K562 (cell line): ENCODE data around the gene SNX33.
"Not testable (repeated sequence)": the region's sequence is repeated elsewhere in the genome, so short reads cannot be mapped to it uniquely, and the experiment has no call there.

Experiments used
- CTCF ChIP-seq, 3 experiments: IDR thresholded peaks in 2 of 3; conservative IDR thresholded peaks in 1 of 3; 2 replicates each; pipeline ENCODE4 v1.5.1; 2011 to 2012; ENCODE audit warnings: low read length in 3 of 3, mild to moderate bottlenecking in 3 of 3, control low read depth in 2 of 3, improper control_type of control experiment in 1 of 3, inconsistent platforms in 1 of 3, low read depth in 1 of 3, mixed read lengths in 1 of 3, moderate library complexity in 1 of 3; ENCODE audit not compliant: insufficient read depth in 2 of 3
- NR2C2 ChIP-seq, 2 experiments: fragments of 200-800 bp in 1 of 2; sonication (Bioruptor generic) in 1 of 2; sonication (generic) in 1 of 2; formaldehyde crosslinking in 1 of 2; IDR thresholded peaks; 2 replicates each; pipeline versions ENCODE4 v1.6.1 to v1.8.0; 2016 to 2022; ENCODE audit warnings: mild to moderate bottlenecking in 1 of 2, missing compliant biosample characterization in 1 of 2, missing genetic modification characterization in 1 of 2, missing genetic modification reagents in 1 of 2
- SMAD1 ChIP-seq: fragments of 150-350 bp; IDR thresholded peaks from 2 replicates; pipeline ENCODE4 v1.6.1; 2014; ENCODE audit warnings: low read length, low read depth; ENCODE audit not compliant: partially characterized antibody
- ZNF274 ChIP-seq: IDR thresholded peaks from 2 replicates; pipeline ENCODE4 v1.6.1; 2011; ENCODE audit warnings: low read depth, mild to moderate bottlenecking, low read length, moderate library complexity, borderline replicate concordance

GRCh38 chr15:75692311-75692710, 44.6 kb downstream of the SNX33 start:
- not testable (repeated sequence) for TF ChIP-seq SMAD1; CTCF (IDR thresholded peaks at IDR 0.05 in 2 of 3, conservative IDR thresholded peaks at IDR 0.05 in 1 of 3; ENCODE audit: insufficient read depth in 2 of 3, low read depth in 1 of 3, low read length in 3 of 3); NR2C2 (CRISPR knock-in tag; IDR thresholded peaks at IDR 0.05); NR2C2 (tag; IDR thresholded peaks at IDR 0.05); ZNF274
